Prostate gland (tissue), 2 donors: ENCODE measurements around the gene ACTR3.

Experiments
- POLR2A ChIP-seq: fragments of 450-650 bp; IDR thresholded peaks from one replicate; pipeline ENCODE4 v1.6.1; 2016; ENCODE audit warnings: antibody characterized with exemption, mild to moderate bottlenecking
- TF ChIP-seq, protein P1 (sequence below), 4 experiments: fragments of 200-600 bp in 2 of 4; fragments of 450-650 bp in 2 of 4; sonication (generic) in 2 of 4; IDR thresholded peaks; 1 replicate in 3 of 4; 2 replicates in 1 of 4; pipeline ENCODE4 v1.5.1; 2016 to 2019; ENCODE audit warnings: antibody characterized with exemption in 4 of 4, mild to moderate bottlenecking in 2 of 4, moderate library complexity in 2 of 4

DNA sequence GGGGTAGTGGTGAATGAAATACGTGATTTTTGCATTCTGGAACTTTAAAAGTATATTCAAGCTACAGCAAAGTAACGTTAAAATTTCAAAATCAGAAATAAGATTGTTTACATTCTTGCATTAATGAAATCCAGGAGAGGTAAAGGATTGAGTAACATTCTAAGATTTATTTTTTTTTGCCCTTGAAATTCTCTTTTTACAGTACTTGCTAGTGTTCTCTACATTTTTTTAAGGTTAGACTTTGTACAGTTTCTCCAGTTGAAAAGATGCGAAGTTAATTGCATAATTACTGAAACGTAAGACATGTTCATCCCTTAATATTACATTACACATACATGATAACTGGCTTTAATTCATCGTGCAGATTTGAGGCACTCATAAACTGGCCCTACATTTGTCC lies 74.5 kb downstream of the ACTR3 start:
- TF ChIP-seq, protein P1, sequence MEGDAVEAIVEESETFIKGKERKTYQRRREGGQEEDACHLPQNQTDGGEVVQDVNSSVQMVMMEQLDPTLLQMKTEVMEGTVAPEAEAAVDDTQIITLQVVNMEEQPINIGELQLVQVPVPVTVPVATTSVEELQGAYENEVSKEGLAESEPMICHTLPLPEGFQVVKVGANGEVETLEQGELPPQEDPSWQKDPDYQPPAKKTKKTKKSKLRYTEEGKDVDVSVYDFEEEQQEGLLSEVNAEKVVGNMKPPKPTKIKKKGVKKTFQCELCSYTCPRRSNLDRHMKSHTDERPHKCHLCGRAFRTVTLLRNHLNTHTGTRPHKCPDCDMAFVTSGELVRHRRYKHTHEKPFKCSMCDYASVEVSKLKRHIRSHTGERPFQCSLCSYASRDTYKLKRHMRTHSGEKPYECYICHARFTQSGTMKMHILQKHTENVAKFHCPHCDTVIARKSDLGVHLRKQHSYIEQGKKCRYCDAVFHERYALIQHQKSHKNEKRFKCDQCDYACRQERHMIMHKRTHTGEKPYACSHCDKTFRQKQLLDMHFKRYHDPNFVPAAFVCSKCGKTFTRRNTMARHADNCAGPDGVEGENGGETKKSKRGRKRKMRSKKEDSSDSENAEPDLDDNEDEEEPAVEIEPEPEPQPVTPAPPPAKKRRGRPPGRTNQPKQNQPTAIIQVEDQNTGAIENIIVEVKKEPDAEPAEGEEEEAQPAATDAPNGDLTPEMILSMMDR (IDR thresholded peaks at IDR 0.05) = no peak
- TF ChIP-seq POLR2A = no peak
